ENCODE data around the gene S100A9. TPM values are rescaled to one million over a fixed set of nuclear protein-coding genes. Genes with fewer than 3 reads are reported as not detected.

Gene S100A9
- total RNA-seq, 1 donor from 2014 or later, result 4.2 TPM

DNA sequence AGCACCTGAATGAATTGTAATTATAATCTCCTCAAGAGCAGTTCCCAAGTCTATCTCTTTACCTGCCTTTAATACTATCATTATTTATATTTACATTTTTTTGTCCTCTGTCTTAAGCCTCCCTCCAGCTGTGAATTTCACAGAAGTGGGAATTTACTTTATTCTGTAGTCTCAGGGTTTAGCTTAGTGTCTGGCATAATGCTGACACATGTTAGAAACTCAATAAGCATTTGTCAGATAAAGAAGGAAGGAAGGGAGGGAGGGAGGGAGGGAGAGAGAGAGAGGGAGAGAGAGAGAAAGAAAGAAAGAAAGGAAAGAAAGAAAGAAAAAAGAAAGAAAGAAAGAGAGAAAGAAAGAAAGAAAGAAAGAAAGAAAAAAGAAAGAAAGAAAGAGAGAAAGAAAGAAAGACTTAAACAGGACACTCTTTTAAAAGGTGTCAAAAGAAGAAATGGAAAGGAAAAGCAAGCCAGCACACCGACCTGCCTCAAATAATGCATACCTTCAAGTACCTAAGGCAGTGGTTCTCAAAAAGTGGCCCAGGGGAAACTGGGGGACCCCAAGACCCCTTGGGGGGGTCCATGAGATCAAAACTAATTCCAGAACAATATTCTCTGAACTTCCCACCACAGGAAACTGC lies 7.2 kb upstream of the S100A9 start:
- H3K27ac Mint-ChIP-seq, result no peak overlapping the region
- peaks cover 57% of the 10 kb centered on the region for H3K27me3 Mint-ChIP-seq (ENCODE audit: low read depth)
- H3K4me3 Mint-ChIP-seq, result no peak overlapping the region
- DNase-seq (ENCODE audit: low spot score in 2 of 2, unreplicated experiment in 2 of 2), result no peak
- no peaks in the 10 kb centered on the region for H3K9me3 Mint-ChIP-seq
- TF ChIP-seq, protein P1, sequence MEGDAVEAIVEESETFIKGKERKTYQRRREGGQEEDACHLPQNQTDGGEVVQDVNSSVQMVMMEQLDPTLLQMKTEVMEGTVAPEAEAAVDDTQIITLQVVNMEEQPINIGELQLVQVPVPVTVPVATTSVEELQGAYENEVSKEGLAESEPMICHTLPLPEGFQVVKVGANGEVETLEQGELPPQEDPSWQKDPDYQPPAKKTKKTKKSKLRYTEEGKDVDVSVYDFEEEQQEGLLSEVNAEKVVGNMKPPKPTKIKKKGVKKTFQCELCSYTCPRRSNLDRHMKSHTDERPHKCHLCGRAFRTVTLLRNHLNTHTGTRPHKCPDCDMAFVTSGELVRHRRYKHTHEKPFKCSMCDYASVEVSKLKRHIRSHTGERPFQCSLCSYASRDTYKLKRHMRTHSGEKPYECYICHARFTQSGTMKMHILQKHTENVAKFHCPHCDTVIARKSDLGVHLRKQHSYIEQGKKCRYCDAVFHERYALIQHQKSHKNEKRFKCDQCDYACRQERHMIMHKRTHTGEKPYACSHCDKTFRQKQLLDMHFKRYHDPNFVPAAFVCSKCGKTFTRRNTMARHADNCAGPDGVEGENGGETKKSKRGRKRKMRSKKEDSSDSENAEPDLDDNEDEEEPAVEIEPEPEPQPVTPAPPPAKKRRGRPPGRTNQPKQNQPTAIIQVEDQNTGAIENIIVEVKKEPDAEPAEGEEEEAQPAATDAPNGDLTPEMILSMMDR (IDR thresholded peaks at IDR 0.05; ENCODE audit: unreplicated experiment), result no peak
- H3K4me1 Mint-ChIP-seq, result peaks cover under 1% of the 10 kb centered on the region
- no peaks in the 10 kb centered on the region for H3K36me3 Mint-ChIP-seq

DNA sequence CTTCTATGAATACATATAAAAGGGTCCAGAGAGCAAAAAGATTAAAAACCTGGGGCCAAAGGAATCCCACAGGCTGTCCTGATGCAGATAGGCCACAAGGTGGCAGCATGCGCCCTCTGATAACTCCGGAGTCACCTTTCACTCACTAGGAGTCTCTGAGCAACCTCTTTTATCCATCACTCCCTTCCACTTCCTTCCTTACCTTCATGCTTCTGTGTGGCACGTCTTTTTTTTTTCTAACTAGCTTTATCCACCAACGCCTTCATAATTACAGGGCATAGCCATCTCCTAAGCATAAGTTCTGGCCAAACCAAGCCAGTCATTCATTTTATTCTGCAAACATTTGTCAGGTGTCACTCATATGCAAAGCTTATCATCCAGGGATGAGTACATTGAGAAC lies 5.1 kb upstream of the S100A9 start:
- H3K36me3 Mint-ChIP-seq, result no peaks in the 10 kb centered on the region
- no peaks in the 10 kb centered on the region for H3K9me3 Mint-ChIP-seq
- no peaks in the 10 kb centered on the region for H3K4me1 Mint-ChIP-seq
- H3K27me3 Mint-ChIP-seq (ENCODE audit: low read depth), result peaks cover 37% of the 10 kb centered on the region
- no peak overlapping the region for H3K4me3 Mint-ChIP-seq
- TF ChIP-seq, protein P1 (IDR thresholded peaks at IDR 0.05; ENCODE audit: unreplicated experiment), result peak; percentile 83
- no peak overlapping the region for H3K27ac Mint-ChIP-seq
- DNase-seq (ENCODE audit: low spot score in 2 of 2, unreplicated experiment in 2 of 2), result peak in 1 of 2 experiments; percentile 77

DNA sequence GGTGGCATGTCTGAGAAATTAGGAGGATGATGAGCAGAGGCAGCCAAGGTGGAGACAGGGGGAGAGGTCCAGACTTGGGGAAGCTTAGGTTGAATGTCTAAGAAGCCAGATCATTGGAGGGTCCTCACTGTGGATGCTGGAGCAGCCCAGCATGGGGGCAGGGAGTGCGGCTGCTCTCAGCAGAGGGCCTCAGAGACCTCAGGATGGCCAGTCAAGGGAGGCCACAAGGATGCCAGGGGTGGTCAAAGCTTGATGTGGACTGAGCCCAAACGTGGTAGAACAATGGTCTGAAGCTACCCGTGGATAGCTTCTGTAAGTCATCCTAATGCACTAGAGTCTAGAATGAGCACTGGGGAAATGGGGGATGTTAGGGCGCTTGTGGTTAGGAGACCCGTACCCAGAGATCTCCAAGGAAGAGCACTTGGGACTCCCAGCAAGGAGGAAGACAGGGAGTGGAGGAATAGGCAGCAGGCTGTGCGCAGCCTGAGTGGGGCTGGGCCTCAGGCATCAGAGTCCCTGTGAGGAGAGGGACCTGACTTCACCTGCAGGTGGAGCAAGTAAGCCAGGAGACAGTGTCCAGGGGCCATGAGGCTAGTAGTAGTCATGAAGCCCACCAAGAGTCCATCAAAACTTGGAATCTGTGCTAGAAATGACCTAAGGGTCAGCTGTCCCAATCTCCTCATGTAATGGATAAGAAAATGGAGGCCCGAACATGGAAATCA lies 4.3 kb upstream of the S100A9 start:
- H3K27ac Mint-ChIP-seq, result no peak overlapping the region
- no peaks in the 10 kb centered on the region for H3K9me3 Mint-ChIP-seq
- H3K36me3 Mint-ChIP-seq, result no peaks in the 10 kb centered on the region
- no peak for DNase-seq (ENCODE audit: low spot score in 2 of 2, unreplicated experiment in 2 of 2)
- H3K4me1 Mint-ChIP-seq, result no peaks in the 10 kb centered on the region
- peaks cover 30% of the 10 kb centered on the region for H3K27me3 Mint-ChIP-seq (ENCODE audit: low read depth)
- TF ChIP-seq, protein P1 (IDR thresholded peaks at IDR 0.05; ENCODE audit: unreplicated experiment), result peak; percentile 23
- H3K4me3 Mint-ChIP-seq, result no peak overlapping the region

DNA sequence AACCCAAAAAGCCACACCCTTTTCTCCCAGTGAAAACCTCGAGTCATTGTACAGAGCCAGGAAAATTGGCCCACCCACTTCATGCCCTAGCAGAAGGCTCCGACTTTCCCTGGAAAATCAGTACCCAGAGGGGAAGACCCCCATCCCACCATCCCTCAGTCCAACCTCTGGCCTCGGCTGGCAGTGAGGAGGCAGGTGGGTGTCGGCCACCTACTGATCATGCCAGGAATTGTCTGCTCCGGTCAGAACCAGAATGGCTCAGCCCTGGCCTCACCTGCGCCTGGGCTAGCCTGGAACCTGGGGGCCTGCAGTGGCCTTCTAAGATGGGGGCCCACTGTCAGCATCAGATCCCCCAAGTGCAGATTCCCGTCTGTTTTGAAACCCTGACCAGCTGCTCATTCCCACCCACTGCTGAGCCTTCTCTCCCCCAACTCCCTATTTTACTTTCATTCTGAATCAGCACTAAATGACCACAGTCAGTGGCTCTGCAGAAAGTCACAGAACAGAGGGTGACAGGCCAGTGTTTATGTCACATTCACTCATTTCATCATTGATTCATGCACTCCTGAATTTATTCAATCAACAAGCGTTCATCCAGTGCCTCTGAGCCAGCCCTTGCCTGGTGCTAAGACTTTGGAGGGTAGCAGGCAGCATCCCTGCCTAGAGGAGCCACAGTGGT lies 3.0 kb upstream of the S100A9 start:
- TF ChIP-seq, protein P1 (IDR thresholded peaks at IDR 0.05; ENCODE audit: unreplicated experiment), result no peak
- no peak overlapping the region for H3K27ac Mint-ChIP-seq
- no peak overlapping the region for H3K4me3 Mint-ChIP-seq
- H3K4me1 Mint-ChIP-seq, result no peaks in the 10 kb centered on the region
- no peaks in the 10 kb centered on the region for H3K9me3 Mint-ChIP-seq
- no peak for DNase-seq (ENCODE audit: low spot score in 2 of 2, unreplicated experiment in 2 of 2)
- no peaks in the 10 kb centered on the region for H3K36me3 Mint-ChIP-seq
- H3K27me3 Mint-ChIP-seq (ENCODE audit: low read depth), result peaks cover 17% of the 10 kb centered on the region

DNA sequence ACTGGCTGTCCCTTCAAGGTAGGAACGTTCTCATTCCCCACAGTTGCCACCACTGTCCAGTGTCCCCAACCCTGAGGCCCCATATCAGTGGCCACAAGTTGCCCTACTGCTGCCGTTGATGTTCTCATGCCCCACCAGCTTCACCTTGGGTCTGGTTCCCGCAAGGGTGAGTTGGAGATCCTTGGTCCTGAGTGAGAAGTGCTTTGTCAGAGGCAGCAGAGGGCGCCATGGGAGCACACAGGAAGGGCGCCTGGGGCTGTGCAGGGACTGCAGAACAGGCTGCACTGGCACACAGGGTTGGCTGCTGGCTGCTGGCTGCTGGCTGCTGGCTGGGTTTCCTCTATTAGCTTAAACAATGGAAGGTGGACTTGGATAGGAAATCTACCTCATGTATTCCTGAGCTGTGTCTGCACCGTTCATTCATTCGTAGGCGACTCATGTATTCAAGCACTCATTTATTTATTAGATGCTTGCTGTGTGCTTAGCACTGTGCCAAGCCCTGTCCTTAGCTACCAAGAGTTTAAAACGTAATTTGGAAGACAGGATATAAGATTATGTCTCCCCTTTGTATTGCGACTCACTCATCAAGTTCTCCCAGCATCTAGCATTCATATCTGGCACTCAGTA lies 2.1 kb upstream of the S100A9 start:
- no peak for DNase-seq (ENCODE audit: low spot score in 2 of 2, unreplicated experiment in 2 of 2)
- no peaks in the 10 kb centered on the region for H3K36me3 Mint-ChIP-seq

More for the DNA sequence above, 2.1 kb upstream of the S100A9 start:
- no peaks in the 10 kb centered on the region for H3K9me3 Mint-ChIP-seq
- no peak overlapping the region for H3K4me3 Mint-ChIP-seq
- no peaks in the 10 kb centered on the region for H3K4me1 Mint-ChIP-seq
- no peak overlapping the region for H3K27ac Mint-ChIP-seq
- peaks cover 10% of the 10 kb centered on the region for H3K27me3 Mint-ChIP-seq (ENCODE audit: low read depth)
- TF ChIP-seq, protein P1 (IDR thresholded peaks at IDR 0.05; ENCODE audit: unreplicated experiment), result no peak
